Activated CD4-positive, alpha-beta T cell treated with anti-CD3 and anti-CD28 coated beads, Interleukin-2, amount 50 U/mL, for 4 hours (primary cell): ENCODE data around the gene SUGP1.
"Not testable (repeated sequence)": the region's sequence is repeated elsewhere in the genome, so short reads cannot be mapped to it uniquely, and the experiment has no call there.

ENCODE experiments used
- DNase-seq, 2 experiments: peaks; one replicate each; pipeline ENCODE4 v3.0.0-alpha.2; 2020

The SUGP1 gene, protein sequence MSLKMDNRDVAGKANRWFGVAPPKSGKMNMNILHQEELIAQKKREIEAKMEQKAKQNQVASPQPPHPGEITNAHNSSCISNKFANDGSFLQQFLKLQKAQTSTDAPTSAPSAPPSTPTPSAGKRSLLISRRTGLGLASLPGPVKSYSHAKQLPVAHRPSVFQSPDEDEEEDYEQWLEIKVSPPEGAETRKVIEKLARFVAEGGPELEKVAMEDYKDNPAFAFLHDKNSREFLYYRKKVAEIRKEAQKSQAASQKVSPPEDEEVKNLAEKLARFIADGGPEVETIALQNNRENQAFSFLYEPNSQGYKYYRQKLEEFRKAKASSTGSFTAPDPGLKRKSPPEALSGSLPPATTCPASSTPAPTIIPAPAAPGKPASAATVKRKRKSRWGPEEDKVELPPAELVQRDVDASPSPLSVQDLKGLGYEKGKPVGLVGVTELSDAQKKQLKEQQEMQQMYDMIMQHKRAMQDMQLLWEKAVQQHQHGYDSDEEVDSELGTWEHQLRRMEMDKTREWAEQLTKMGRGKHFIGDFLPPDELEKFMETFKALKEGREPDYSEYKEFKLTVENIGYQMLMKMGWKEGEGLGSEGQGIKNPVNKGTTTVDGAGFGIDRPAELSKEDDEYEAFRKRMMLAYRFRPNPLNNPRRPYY

DNA sequence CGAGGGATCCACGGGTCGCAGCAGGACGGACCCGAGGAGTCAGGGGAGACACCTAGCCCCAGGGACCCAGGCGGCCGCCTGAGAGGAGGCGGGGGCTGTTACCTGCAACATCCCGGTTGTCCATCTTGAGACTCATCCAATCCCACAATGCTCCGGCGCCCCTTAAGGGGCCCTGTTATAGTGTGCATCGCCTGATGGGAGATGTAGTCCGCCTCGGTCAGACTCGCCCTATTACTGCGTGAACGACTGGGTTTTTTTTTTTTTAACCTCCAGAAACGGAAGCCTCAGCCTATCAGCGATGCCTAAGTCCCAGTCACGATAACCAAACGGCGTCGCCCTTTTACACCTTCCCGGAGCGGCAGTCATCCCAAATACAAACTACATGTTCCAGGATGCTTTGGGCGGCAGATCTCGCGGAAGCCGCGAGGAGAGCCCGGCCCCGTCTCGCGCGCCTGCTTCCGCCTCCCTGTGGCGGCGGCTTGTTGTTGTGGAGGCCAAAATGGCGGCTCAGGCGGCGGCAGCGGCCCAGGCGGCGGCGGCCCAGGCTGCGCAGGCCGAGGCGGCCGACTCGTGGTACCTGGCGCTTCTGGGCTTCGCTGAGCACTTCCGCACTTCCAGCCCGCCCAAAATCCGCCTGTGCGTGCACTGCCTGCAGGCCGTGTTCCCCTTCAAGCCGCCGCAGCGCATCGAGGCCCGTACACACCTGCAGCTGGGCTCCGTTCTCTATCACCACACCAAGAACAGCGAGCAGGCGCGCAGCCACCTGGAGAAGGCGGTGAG, at the start of gene SUGP1, which contains the start of gene MAU2:
Gene SUGP1, minus strand, starts transcription at position 149 of the 780 bp plus-strand sequence. Its CDS starts 13 bp downstream, at position 136.
Gene MAU2, plus strand, starts transcription at position 469 of the 780 bp plus-strand sequence. Its CDS starts 31 bp downstream, at position 500.
- DNase-seq, result peak; percentile 85 to 86

DNA sequence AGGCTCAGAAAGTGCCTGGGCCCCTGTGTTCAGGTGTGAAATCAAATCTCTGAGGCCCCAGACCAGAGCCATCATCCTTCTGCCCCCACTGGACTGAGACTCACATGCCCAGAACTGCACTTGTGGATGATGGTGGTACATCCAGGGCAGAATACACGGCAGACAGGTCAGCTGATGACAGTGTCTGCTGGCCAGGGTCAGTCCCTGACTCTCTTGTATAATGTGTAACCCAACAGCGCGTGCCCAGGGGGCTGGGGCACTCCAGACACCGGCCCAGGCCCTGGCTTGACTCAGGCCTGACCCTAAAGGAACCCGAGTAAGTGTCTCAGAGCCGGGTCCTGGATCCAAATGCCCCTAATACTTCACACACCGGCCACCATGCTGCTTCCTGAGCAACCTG, 47.8 kb upstream of the SUGP1 start:
- DNase-seq, result no peak

DNA sequence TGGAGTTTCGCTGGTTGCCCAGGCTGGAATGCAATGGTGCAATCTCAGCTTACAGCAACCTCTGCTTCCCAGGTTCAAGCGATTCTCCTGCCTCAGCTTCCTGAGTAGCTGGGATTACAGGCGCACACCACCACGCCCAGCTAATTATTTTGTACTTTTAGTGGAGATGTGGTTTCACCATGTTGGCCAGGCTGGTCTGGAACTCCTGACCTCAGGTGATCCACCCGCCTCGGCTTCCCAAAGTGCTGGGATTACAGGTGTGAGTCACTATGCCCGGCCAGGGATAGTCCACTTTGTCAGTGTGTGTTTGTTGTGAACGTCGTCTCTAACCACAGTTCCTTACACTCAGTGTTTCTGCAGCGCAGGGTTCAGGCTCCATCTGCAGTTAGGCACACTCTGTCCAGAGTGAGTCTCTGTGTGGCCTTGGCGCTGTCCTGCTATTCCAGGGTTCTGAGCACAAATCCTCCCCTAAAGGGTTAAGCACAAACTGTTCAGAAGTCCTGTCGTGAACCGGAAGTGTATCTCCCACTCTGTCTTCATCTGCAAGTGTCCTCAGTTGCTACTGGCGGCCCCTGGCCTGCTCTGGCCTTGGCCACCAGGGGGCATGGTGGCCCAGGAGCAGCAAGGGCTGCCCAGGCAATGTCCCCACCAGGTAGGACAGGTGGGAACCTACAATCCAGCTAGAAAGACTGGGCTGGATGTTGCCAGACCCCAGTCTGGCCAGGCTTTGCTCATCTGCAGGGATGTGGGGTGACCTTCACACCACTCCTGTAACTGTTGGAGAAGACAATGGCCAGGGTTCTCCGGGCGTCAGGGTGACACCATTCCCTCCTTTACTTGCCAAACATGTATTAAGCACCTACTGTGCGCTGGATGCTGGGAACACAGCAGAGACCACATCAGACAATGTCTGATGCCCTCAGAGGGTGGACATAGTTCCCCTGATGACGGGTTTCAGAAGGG, 46.4 kb upstream of the SUGP1 start:
- DNase-seq, result peak; percentile 60 to 62

DNA sequence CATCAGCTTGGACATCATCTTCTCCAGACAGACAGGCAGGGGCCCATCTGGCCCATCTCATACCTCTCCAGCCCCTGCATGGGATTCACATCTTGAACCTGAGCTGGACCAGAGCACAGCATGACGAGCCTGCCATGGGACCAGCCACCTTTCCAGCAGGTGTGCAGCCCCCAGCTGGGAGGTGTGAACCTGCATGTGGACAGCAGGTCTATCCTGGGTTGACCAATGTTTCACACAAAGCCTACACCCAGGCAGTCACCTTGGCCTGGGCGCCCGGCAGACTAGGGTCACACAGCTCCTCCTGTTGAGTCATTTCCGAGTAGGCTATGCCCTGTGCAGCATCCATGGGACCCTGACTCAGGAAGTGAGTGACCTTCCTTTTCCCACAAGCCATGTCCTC, 41.8 kb upstream of the SUGP1 start:
- DNase-seq, result no peak

DNA sequence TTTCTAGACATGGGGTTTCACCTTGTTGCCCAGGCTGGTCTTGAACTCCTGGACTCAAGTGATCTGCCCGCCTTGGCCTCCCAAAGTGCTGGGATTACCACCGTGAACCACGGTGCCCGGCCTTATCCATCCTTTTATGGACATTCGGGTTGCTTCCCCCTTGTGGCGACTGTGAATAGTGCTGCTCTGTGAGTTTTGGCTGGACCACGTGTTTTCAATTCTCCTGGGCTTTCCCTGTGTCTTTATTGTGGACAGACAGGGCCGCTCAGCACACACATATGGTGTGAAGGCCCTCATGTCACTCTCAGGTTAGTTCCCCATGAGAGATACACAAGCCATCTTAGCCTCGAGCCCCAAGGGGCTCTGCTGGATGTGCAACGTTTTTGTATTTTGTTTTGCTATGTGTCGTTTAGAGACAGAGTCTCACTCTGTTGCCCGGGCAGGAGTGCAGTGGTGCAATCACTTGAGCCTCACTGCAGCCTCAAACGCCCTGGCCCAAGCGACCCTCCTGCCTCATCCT, 40.8 kb upstream of the SUGP1 start:
- DNase-seq, result peak; percentile 60 to 66

DNA sequence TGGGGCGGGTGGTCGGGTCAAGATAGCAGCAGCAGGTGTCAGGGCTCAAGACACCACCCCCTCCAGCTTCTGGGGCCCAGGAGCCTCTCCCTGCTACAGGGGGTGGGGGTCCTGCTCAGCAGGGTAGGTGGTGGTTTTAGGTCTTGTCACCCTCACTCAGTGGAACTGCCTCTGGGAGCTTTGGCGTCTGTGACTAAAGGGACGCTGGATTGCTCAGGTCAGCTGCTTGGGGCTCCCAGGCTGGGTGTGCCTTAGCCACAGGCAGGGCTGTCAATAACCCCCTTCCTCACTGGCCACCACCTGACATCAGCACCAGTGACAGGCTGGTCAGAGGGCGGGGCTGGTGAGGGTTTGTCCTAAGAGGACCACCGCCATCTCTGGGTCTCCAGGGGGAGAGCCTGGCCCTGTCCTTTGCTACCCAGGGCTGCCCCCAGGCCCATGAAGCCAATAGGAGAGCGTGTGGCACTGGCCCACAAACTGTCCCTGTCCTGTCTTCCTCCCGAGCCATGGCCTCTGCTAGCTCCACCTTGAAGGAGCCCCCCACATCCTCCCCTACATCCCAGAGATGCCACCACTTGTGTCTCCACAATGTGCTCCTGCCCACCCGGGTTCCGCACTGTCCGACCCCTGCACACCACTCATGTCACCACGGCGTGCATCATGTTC, 36.7 kb upstream of the SUGP1 start:
- no peak for DNase-seq

DNA sequence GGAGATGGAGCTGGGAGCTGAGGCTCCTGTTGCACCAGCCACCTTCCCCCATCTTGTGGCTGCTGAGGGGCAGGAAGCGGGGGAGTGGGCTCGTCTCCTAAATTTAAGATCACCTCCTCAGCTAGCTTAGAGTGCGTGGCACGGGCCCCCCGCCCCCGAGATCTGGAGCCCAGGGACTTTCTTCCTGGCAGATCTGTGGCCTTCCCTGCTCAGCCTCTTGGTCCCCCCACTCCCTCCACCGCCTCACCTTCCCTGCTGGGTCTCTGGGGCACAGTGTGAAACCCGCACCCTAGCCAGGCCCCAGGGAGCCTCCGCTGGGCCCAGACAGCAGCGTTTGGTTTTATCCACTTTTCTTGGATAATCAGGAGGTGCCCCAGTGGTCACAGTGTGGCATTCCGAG, 36.2 kb upstream of the SUGP1 start:
- no peak for DNase-seq

DNA sequence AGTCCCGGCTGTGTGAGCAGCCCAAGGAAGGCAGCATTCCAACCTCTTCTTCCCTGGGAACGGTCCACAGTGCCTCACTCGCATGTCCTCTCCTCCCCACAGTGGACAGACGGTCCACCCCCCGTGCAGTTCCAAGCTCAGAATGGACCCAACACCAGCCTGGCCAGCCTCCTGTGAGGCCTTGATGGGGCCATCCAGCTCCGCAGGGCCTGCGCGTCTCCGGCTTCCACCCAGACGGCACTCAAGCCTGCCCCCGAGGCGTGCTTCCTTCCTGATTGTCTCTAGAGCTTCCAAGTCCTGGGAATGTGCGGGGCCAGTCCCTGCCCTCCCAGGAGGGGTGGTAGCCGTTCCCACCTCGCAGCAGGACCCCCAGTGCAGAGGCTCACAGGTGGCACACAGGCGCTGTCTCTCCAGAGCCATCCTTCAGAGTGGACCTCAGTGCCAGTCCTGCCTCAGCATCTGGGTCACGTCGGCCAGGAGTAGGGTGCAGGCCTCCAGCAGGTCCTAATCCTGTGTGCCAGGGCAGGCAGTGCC, 35.4 kb upstream of the SUGP1 start:
- DNase-seq, result no peak

DNA sequence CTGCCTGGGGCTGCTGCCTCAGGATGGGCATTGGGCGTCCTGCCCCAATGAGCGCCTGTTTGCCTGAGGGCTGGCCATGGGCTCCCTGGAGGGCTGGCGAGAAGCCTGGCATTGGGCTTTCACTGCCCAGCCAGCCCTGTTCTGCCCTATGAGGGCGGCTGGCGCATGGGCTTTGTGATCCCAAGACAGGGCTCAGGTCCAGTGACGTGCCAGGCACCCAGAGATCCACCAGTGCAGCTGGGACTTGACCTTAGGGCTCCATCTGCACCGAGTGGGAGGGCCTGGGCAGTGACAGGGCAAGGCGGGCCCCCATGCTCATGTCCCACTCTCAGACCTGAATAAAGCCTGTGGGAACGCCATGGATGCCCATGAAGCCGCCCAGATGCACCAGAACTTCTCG, 34.6 kb upstream of the SUGP1 start:
- DNase-seq, result no peak

DNA sequence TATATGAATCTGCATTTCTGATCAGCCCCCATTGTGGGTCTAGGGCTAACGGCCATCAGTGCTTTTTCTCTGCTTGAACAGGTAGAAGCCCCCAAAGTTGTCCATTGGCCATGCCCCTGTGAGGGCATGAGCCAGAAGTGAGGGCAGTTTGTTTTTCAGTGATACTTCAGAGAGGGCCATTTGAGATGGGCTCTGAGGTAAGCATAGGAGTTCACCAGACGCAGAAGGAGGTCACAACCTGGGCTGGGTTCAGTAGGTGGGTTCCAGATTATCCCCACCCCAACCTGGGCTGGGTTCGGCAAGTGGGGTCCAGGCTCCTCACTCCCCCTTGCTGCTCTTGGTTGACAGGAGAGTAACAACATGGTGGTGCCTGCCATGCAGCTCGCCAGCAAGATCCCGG, 33.7 kb upstream of the SUGP1 start:
- DNase-seq, result no peak

DNA sequence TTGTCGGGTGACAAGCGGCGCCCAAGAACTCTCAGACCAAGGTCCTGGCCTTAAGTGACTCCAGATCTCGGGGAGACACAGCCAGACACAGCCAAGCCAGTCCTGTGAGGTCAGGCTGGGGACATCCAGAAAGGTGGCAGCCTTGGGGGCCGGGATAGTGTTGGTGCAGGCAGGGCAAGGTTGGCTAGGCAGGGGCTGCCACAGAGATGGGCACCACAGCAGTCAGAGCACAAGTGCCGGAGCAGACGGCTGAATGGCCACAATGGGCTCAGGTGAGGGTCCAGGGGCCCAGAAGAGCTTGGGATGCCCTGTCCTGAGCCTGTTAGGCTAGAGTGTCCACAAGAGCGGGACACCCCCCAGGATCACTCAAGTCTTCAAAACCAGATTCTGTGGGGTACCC, 32.5 kb upstream of the SUGP1 start:
- no peak for DNase-seq

DNA sequence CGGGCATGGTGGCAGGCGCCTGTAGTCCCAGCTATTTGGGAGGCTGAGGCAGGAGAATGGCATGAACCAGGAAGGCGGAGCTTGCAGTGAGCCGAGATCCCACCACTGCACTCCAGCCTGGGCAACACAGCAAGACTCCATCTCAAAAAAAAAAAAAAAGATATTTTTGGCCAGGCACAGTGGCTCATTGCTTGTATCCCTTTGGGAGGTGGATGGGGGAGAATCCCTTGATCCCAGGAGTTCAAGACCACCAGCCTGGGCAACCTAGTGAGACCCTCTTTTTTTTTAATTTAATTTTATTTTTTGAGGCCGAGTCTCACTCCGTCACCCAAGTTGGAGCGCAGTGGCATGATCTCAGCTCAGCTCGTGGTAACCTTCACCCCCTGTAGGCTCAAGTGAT, 30.4 kb upstream of the SUGP1 start:
- DNase-seq, result not testable (repeated sequence)

DNA sequence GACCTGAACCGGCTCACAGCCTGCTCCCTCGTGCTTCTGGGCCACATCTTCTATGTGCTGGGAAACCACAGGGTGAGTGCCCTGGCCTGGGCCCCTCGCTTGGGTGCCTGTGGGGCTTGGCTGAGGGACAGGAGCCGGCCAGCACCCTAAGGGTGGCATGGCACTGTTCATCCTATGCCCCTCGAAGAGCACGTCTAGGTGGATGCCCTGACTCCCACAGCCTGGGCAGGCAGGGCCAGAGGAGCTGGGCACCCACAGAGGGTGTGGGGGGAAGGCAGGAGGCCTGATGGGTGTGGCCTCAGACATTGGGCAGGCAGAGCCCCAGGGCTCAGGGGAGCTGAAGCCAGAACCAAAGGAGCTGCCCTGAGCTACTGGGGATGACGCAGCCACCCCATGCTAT, 29.1 kb upstream of the SUGP1 start:
- no peak for DNase-seq

DNA sequence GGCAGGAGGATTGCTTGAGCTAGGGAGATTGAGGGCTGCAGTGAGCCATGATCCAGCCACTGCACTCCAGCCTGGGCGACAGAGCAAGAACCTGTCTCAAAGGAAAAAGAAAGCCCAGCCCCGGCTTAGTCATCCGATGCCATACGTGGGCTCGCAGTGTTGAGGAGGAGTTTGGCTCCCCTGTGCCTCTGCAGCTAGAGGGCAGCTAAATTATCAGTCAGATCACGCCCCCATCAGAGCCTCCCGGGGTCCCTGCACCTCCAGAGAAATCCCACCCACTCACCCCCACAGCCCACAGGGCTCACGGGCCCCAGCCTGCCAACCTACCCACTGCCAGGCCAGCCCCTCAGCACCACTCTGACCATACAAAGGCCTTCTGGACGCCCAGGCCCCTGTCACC, 28.0 kb upstream of the SUGP1 start:
- DNase-seq, result no peak

DNA sequence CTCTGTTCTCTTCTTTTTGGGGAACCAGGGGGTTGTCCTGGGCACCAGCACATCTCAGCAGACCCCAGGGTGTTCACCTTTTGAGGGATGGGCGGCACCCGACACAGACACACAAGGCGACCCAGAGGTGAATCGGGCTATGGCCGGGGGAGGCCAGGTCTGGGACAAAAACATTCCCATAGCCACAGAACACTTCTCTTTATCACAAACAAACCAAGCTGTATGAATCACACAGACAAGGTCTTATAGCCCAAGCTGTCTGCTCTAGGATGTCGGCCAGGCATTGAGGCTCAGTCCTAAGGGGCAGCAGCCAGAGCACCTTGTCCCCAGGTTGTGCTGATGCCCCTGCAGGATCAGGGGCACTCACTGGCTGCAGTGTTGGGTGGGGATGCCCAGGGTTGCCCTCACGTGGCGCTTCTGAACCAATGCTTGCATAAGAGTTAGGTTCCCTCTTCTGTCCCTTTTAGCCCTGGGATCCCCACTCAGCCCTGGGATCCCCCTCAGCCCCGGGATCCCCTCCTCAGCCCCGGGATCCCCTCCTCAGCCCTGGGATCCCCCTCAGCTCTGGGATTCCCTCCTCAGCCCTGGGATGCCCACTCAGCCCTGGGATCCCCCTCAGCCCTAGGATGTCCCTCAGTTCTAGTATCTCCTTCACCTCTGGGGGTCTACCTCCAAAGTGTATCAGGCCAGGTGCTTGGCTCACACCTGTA, 27.2 kb upstream of the SUGP1 start:
- DNase-seq, result no peak

DNA sequence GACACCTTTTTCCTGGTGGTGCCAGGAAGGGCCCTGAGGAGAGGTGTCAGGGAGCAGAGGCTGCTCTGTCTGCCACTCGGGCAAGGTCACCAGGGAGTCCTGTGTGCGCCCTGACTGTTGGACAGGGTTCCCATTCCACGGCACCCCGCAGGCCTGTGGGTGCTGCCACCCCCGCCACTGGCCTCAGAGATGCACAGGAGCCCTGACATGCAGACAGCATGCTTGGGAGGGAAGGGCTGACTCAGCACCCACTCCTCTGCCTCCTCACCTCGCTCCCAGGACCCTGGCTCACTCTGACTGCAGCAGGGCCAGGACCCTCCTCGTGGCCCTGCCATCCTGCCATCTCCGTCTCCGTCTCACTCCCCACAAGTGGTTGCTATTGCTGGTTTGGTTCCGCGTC, 25.7 kb upstream of the SUGP1 start:
- no peak for DNase-seq

DNA sequence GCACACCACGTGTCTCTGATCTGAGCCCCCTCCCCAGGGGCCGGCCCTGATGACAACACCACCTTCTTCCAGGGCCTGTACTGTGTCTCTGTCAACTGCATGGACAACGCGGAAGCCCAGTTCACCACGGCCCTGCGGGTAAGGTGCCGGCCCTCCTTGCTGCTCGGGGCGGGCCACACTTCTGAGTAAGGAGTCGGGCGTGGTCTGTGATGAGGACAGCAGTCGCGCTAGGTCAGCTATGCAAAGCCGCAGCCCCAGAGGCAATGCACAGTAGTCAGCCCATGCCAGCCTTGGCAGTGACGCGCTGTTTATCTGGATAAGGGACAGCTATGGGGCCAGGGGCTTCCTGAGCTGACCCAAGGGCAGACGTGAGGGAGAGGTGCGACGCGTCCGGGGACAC, 24.9 kb upstream of the SUGP1 start:
- DNase-seq, result no peak

DNA sequence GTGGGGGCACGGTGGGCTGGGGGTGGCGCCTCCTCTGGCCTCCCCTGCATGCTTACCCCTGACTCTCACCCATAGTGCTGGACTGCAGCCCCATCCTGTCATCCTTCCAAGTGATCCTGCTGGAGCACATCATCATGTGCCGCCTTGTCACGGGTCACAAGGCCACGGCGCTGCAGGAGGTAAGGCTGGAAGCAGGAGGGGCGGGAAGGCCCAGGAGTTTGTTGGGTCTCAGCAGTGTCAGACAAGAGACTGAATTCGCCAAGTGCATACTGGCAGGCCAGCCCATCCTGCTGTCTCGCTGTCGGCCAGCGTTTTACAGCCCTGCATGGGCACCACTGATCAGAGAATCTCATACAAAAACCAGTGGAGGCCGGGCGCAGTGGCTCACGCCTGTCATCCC, 23.5 kb upstream of the SUGP1 start:
- DNase-seq, result no peak

DNA sequence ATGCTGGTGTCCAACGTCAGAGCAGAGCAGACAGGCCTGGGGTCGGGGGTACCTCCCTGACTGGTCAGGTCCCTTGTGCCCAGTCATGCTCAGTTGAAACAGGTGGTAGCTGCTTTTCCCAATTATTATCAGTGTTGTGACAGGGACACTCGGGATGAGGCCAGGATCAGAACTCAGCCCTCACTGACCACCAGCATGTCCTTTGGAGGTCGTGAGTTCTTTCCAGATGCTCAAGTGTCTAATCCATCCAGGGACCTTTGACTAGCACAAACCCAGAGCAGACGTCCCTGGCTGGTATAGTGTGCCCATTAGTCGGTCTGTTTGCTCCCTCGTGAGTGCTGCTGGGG, 22.7 kb upstream of the SUGP1 start:
- no peak for DNase-seq

DNA sequence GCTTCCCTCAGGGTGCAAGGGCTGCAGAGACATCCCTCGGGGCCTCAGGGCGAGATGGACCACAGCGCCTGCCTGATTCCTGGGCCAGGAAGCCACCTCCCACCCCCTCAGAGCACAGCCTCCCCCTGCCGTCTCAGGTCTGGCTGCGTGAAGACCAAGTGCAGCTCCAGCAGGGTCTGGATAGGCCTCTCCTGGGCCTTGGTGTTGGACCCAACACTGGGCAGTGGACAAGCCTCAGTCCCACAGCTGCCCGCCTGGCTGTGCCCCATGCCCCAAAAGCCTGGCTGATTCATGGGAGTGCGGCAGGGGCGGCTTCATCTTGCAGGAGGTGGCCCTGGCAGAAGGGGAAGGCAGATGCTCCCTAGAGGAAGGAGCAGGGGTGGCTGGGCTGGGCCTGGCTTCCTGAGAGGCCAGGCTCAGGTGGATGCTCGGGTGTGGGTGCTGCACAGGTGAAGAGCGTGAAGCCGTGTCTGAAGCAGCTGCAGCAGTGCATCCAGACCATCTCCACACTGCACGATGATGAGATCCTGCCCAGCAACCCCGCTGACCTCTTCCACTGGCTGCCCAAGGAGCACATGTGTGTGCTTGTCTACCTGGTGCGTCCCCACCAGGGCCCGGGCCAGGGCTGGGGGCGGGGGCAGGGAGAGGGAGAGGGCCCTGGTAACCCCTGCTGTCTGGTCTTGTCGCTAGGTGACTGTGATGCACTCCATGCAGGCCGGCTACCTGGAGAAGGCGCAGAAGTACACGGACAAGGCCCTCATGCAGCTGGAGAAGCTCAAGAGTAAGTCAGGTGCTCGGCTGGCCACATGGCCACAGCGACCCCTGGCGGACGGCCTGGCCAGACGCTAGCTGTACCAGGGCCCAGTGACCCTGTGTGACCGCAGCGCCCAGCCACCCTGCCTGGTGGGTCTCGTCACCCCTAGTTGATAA, 22.0 kb upstream of the SUGP1 start:
- no peak for DNase-seq
